Forelimb muscle (tissue), 1 donor: ENCODE results near the gene KRTAP12-4. TPM values are rescaled to one million over a fixed set of nuclear protein-coding genes. Genes with fewer than 3 reads are reported as not detected.
"Not testable (repeated sequence)": the region's sequence is repeated elsewhere in the genome, so short reads cannot be mapped to it uniquely, and the experiment has no call there.

Experiments
- DNase-seq: peaks from one replicate; pipeline ENCODE4 v3.0.0-alpha.2; 2013; ENCODE audit warnings: low read depth
- polyA plus RNA-seq: library from polyadenylated mRNA; unstranded; fragments of 120-200 nt; gene quantifications from one replicate; pipeline ENCODE4 v1.2.1, GENCODE V29; 2013; ENCODE audit not compliant: insufficient read length

The KRTAP12-4 gene, protein sequence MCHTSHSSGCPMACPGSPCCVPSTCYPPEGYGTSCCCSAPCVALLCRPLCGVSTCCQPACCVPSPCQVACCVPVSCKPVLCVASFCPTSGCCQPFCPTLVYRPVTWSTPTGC
- polyA plus RNA-seq, result not detected

DNA sequence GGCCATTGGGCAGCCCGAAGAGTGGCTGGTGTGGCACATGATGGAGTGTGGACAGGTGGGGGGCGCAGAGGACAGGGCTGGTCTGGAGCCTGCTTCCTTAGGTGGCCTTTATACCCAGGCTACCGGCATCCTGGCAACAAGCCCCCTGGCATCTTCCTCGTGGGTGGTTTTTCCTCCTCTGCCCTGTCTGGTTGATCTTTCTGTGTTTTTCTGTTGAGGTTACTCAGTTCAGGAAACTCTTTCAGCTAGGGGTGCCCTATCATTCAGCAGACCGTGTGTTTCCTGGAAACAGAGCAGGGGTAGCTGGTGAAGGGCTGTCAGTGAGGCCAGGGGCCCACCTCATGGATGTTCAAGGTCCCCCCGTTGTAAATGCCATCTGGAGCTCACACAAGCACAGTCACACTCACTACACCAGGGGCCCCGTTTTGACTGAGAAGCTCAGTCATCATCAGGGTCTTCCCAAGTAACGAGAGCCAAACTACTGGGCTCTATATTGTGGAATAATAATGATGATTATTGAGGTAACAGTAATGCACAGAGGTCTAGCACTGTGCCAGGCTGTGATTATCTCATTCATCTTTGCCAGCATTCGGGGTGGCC, at the start of gene KRTAP12-4:
TSS of gene KRTAP12-4 (minus strand) at position 84 of the 600 bp plus-strand sequence. CDS start at position 39, 45 bp downstream.
- DNase-seq, result no peak

DNA sequence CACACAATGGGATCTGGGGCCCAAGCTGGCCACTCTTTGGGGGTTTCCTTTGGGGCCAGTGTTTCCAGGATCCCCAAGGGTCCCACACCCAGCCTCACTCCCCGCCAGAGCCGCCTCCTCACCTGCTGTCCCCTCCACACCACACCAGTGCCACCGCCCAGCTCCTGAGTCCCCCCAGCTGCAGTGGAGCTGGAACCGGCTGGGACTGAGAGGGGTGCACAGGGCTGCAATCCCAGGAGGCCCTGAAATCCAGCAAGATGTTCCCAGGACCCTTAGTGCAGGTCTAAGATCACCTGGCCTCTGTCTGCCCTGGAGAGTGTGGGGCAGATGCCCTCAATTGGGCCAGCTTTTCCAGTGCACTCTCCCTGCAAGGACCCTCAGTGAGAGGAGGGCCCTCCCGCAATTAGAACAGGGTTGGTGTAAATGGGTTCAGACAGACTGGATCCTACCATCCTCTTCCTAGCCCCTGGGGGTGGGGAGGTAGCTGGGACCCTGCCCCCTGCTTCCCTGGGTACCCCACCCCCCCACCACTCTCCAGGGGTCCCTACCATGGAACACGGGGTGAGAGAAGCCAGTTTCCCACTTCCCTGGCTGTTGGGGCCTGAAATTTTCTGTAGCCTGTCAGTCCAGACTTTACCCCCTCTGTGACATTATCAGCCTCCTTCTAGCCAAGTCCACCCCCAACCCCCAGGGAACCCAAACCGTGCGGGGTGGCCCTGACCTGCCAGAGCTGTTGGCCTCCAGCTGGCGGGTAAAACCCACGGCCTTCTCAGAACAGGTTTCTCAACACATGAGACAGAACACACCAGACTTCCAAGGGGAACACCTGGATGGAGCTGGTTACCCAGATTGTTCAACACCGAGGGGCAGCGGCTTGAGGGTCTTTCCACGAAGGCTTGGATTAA, 49.5 kb upstream of the KRTAP12-4 start:
- DNase-seq, result no peak

DNA sequence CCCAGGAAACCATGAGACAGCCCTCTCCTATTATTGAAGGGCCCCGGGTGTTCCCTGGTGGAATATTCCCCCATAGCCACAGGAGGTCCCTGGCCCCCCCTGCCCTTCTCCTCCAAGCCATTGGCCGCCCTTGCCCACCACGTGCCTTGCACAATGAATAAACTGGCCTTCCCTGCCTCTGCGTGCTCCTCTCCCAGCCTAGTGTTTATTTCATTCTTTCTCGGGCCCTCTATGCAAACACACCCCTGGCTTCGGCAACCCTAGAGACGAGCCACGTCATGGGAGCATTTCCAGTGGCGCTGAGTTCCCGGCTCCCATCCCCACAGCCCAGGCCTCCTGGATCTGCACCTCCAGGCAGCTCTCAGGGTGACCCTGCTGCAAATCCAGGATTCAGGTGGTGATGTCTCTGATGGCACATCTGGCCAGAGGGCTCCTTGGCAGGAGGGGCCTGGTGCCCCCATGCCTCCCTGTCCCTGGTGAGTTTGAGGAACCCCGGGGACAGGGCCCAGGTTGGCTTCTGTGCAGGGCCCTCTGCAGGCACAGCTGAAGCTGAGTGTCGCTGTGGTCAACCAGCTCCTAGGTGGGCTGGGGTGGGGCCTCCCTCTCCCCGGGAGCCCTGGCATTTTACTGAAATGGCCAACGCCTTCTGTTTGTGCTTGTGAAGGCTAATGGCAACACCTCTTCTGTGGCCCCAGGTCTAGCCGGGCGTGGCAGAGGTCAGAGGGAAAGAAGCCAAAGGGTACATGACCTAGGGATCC, 48.7 kb upstream of the KRTAP12-4 start:
- DNase-seq, result no peak

DNA sequence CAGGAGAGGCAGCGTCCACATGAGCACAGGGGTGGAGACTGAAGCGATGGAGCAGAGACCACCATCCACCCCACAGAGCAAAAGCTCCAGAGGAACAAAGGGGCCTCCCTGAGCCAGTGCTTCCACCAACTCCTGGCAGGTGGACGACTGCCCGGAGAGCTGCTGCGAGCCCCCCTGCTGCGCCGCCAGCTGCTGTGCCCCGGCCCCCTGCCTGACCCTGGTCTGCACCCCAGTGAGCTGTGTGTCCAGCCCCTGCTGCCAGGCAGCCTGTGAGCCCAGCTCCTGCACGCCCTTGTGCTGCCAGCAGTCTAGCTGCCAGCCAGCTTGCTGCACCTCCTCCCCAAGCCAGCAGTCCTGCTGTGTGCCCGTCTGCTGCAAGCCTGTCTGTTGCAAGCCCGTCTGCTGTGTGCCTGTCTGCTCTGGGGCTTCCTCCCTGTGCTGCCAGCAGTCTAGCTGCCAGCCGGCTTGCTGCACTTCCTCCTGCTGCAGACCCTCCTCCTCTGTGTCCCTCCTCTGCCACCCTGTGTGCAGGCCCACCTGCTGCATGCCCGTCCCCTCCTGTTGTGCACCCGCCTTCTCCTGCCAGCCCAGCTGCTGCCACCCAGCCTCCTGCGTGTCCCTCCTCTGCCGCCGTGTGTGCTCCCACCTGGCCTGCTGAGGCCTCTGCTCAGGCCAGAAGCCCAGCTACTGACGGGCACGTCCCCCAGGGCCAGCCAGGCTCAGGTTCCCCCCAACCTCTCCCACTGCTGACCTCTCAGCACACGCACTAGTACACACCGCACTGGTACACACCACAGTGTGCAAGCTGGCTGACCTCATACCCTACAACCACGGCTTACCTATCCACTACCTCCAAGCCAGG, 47.9 kb upstream of the KRTAP12-4 start:
- no peak for DNase-seq

DNA sequence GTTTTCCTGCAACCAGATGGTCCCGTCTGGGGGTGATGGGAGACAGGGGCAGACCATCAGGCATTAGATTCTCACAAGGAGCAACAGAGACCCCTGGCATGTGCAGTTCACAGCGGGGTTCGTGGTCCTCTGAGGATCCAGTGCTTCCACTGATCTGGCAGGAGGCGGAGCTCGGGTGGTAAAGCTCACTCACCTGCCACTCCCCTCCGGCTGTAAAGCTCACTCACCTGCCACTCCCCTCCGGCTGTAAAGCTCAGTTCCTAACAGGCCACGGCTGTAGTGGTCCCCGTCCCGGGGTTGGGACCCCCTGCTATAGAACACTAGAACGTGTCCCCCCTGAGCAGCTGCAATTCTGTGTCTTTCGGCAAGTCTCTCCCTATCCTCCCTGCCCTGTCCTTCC, 47.1 kb upstream of the KRTAP12-4 start:
- DNase-seq, result no peak

DNA sequence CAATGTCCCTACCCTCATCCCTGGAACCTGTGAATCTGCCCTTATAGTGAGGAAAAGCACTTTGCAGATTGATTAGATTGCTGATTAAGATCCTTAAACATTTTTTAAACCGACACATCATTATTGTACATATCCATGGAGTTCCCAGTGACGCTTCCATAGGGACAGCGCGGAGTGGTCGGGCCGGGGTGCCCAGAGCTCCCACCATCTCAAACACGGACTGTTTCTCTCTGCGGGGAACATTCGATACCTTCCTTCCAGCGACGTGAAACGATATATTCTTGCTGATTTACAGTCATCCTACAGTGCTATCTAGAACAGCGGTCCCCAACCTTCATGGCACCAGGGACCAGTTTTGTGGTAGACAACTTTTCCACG, 46.6 kb upstream of the KRTAP12-4 start:
- DNase-seq, result no peak

DNA sequence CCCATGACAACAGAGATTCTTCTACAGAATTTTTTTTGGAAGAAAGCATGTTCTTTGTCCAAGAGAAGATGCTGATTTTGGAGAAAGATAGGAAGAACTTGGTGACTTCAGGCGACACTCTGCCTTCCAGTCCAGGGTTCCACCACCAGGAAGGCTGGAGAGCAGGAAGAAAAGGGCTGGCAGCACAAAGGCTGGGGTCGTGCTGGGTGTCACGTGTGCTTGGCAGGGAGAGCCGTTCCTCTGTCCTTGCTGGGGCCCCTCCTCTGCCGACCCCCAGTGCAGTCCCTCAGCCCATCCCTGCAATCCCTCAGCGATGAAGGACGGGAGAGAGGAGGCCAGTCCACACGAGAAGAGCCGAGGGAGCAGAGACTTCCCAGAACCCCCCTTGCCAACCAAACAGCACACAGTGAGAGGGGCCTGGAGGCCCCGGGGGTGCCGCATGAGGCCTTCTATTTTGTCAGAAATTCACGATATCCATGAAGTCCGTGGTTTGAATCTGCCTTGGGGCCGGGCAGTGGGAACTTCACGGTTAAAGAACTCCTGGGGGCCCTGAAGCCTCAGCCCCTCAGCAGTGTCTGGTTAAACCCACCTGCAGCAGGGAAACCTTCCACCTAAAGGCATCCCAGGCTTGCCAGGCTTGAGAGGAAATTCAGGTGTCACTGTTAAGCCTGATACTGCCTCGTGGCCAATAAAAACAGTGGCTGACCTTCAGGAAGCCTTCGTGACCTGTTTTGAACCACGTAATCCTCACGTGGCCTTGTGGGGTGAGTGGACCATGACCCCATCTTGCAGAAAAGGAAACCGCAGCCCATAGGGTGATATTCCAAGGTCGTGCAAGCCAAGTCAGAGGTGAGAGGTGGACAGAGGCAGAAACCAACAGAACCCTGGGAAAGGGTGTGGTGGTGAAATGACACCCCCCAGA, 45.9 kb upstream of the KRTAP12-4 start:
- DNase-seq, result no peak

DNA sequence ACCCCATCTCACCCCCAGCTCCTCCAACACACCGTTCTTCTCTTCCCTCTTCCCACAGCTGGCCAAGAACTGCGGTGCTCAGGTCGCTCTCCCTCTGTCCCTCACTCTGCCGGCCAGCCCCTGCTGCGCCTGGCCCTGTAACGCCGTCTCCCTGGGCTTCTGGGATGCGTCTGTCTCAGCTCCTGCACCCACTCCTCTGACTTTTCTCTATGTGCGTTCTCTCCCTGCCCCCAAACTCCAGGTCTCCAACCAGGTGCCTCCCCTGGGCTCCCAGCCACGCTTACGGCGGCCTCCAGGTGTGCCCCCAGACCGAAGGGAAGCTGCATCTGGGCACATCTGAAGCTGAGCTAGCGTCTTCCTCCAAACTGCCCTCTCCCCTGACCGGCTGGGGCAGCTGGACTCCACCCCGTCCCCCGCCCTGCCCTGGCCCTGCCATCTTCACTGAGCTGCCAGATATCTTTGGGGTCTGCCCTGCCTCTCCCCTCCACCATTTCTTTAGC, 45.1 kb upstream of the KRTAP12-4 start:
- no peak for DNase-seq

DNA sequence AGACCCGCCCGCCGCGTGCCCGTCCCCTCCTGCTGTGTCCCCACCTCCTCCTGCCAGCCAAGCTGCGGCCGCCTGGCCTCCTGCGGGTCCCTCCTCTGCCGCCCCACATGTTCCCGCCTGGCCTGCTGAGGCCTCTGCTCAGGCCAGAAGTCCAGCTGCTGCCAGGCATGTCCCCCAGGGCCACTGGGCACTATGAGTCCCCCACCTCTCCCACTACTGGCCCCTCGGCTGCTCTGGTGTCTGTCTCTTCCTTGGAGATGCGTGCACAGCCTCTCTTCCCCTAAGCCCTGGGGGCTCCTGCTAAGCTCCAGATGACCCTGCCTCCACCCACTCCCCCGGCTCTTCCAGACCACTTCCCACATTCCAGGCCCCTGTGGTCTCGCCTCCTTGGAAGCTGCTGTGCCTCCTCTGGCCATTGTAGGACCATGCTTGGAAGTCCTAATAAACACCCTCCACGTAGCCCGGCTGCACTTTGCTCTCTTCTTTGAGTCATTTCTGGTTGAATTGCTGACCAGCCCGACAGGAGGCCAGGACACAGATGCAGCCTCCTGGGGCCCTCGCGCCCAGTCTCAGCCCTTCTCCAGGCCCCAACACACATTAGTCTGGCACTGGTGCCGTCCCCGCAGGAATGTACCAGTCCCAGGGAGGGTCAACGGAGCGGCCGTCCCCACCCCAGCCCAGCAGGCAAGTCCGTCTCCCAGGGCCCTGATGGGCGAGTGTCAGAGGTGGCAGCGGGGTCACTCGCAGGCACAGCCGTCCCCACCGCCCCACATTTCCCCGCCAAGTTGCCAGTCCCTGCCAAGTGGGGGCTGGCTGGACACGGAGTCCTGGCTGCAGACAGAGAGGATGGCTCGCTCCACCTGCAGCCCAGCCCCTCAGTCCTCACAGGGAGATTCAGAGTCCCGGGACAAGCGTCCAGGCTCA, 43.6 kb upstream of the KRTAP12-4 start:
- no peak for DNase-seq

DNA sequence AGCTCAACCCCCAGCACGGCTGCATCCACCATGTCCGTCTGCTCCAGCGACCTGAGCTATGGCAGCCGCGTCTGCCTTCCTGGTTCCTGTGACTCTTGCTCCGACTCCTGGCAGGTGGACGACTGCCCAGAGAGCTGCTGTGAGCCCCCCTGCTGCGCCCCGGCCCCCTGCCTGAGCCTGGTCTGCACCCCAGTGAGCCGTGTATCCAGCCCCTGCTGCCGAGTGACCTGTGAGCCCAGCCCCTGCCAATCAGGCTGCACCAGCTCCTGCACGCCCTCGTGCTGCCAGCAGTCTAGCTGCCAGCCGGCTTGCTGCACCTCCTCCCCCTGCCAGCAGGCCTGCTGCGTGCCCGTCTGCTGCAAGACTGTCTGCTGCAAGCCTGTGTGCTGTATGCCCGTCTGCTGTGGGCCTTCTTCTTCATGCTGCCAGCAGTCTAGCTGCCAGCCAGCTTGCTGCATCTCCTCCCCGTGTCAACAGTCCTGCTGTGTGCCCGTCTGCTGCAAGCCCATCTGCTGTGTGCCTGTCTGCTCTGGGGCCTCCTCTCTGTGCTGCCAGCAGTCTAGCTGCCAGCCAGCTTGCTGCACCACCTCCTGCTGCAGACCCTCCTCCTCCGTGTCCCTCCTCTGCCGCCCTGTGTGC, 42.8 kb upstream of the KRTAP12-4 start, which contains the start of gene KRTAP10-12:
TSS of gene KRTAP10-12 (plus strand) at position 1 of the 639 bp plus-strand sequence. CDS start at position 31, 30 bp downstream.
- not testable (repeated sequence) for DNase-seq

DNA sequence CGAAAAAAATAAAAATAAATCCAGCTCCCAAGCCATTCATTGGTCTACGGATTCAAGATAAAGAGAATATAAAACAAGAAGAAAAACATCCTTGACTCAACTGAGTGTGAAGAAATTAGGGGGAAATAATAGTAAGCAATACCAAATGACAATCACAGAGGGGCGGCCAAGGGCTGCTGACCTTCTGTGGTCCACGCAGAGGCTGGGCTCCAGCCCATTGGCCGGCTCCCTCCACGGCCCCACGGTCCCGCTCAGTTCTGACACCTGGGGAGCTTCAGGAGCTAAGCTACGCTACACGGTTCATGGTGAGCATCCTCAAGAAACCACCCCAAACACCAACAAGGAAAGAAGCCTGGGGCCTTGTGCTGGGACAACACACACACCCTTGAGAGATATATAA, 42.1 kb upstream of the KRTAP12-4 start:
- DNase-seq, result no peak

DNA sequence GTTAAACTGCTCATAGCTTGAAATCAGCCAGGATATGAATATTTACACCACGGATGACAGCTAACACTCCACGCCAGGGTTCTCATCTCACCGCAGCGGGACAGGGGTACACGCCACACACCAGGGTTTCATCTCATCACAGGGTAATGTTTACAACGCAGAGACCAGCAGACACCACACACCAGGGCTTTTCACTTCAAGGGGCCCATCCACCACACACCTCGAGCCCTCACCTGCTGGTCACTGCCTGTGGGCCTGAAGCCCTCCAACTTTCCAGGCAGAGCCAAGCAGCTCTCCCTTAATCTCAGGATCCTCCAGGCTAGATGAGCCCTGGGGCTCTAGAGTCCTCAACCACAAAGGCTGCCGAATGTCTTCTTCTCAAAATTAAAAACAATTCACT, 41.2 kb upstream of the KRTAP12-4 start:
- no peak for DNase-seq

DNA sequence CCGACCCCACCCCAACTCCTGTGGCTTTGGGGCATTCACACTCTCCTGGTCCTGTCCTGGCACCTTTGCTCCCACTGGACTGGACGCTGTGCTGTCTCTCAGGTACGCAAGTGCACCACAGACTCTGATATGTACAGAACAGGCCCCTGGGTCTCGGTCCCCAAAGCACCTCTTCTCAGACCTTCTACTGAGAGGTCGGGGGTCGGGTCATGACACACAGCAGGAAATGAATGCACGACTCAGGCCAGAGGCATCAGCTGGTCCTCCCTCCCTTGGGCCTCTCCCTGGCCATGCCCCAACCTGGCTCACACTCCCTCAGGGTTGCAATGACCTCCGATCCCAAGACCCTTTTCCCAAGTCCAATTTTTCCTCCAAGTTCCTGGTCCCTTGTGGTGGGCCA, 40.7 kb upstream of the KRTAP12-4 start:
- DNase-seq, result no peak

DNA sequence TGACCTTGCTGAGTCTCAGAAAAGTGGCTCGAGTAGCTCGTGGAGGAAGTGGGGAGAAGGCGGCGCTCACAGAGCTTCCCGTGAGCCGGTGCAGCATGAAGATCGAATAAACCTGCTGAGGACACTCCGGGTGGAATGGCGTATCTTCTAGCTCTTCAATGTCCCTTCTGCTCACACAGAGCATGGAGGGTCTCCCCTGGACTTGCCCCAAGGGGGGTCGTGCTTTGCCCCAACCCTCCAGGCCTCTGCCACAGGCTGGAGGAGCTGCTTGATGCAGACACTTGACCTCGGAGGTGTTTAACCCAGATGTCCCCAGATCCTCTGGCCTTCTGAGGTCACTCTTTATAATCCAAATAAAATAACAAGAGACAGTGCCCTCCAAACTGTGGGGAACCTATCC, 40.3 kb upstream of the KRTAP12-4 start:
- DNase-seq, result no peak

DNA sequence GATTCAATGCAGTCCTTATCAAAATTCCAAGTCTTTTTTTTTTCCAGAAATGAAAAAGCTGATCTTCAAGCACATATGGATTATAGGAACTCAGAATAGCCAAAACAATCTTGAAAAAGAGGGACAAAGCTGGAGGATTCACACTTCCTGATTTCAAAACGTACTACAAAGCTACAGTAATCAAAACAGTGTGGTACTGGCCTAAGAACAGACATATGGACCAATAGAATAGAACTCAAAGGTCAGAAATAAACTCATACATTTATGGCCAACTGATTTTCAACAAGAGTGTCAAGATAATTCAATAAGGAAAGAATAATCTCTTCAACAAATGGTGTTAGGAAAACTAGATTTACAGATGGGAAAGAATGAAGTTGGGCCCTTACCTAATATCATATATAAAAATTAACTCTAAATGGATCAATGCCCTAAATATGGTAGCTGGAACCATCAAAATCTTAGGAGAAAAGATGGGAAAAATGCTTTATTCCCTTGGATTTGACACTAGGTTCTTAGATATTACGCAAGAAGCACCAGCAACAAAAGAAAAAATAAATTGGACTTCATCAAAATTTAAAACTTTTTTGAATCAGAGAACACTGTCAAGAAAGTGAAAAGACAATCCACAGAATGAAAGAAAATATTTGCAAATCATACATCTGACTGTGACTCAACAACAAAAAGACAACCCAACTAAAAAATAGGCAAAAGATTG, 38.5 kb upstream of the KRTAP12-4 start:
- DNase-seq, result no peak

DNA sequence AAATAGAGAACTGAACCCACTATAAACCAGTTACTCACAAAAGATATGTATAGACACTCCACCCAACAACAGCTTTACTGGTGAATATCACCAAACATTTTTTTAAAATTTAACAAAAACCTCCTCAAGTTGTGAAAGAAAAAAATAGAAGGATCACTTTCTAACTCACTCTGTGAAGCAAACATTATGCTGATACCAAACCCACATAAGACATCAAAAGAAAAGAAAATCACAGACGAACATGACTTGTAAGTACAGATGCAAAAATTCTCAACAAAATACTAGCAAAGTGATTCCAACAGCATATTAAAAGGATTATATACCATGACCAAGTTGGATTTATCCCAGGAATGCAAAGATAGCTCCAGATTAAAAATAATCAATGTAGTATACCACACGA, 37.2 kb upstream of the KRTAP12-4 start:
- no peak for DNase-seq

DNA sequence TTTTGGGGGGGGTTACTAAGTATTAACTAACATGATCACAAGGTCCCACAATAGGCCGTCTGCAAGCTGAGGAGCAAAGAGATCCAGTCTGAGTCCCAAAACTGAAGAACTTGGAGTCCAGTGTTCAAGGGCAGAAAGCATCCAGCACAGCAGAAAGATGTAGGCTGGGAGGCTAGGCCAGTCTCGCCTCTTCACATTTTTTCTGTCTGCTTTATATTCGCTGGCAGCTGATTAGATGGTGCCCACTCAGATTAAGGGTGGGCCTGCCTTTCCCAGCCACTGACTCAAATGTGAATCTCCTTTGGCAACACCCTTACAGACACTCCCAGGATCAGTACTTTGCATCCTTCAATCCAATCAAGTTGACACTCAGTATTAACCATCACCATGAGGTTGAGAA, 35.3 kb upstream of the KRTAP12-4 start:
- not testable (repeated sequence) for DNase-seq
